HL-60 (cell line): ENCODE data around the gene PHF19.

Source experiments
- DNase-seq, 2 experiments: peaks; one replicate each; pipeline ENCODE4 v3.0.0-alpha.2; 2010 to 2020; ENCODE audit warnings: low read depth in 1 of 2, low spot score in 1 of 2
- H3K27ac ChIP-seq: fragments of 250-450 bp; sonication (Bioruptor Pico); replicated peaks from 2 replicates; pipeline ENCODE4 v1.5.1; 2020; ENCODE audit warnings: mild to moderate bottlenecking, moderate library complexity
- H3K27me3 ChIP-seq: fragments of 250-450 bp; sonication (Bioruptor Pico); 2 replicates; pipeline ENCODE4 v1.5.1; 2021; ENCODE audit warnings: mild to moderate bottlenecking, moderate library complexity; ENCODE audit not compliant: insufficient read depth, poor library complexity, severe bottlenecking
- H3K4me3 ChIP-seq: replicated peaks from 2 replicates; pipeline ENCODE4 v1.5.1; 2011; ENCODE audit warnings: mild to moderate bottlenecking, control low read depth, low read length; ENCODE audit not compliant: insufficient read depth
- CTCF ChIP-seq: IDR thresholded peaks from one replicate; pipeline ENCODE4 v1.5.1; 2011; ENCODE audit warnings: low read length, control low read depth, inconsistent platforms; ENCODE audit not compliant: insufficient read depth
- GABPA ChIP-seq: IDR thresholded peaks from 2 replicates; pipeline ENCODE4 v1.6.1; 2012; ENCODE audit warnings: low read depth
- POLR2AphosphoS5 ChIP-seq: IDR thresholded peaks from 2 replicates; pipeline ENCODE4 v1.6.1; 2012; ENCODE audit warnings: low read depth
- SPI1 ChIP-seq: IDR thresholded peaks from 2 replicates; pipeline ENCODE4 v1.6.1; 2012; ENCODE audit warnings: low read depth, mild to moderate bottlenecking, borderline replicate concordance
- TF ChIP-seq, protein P1 (sequence below): IDR thresholded peaks from 2 replicates; pipeline ENCODE4 v1.6.1; 2012; ENCODE audit warnings: low read depth; ENCODE audit not compliant: insufficient replicate concordance

PHF19 gene

GRCh38 chr9:120869726-120870125 lies 7.3 kb downstream of the PHF19 start:
- no peak for DNase-seq
- Histone ChIP-seq H3K27me3 (no peaks in the 10 kb centered on the region), H3K4me3 (no peak overlapping the region), H3K27ac (peak overlapping the region; percentile 62)
- TF ChIP-seq, protein P1, sequence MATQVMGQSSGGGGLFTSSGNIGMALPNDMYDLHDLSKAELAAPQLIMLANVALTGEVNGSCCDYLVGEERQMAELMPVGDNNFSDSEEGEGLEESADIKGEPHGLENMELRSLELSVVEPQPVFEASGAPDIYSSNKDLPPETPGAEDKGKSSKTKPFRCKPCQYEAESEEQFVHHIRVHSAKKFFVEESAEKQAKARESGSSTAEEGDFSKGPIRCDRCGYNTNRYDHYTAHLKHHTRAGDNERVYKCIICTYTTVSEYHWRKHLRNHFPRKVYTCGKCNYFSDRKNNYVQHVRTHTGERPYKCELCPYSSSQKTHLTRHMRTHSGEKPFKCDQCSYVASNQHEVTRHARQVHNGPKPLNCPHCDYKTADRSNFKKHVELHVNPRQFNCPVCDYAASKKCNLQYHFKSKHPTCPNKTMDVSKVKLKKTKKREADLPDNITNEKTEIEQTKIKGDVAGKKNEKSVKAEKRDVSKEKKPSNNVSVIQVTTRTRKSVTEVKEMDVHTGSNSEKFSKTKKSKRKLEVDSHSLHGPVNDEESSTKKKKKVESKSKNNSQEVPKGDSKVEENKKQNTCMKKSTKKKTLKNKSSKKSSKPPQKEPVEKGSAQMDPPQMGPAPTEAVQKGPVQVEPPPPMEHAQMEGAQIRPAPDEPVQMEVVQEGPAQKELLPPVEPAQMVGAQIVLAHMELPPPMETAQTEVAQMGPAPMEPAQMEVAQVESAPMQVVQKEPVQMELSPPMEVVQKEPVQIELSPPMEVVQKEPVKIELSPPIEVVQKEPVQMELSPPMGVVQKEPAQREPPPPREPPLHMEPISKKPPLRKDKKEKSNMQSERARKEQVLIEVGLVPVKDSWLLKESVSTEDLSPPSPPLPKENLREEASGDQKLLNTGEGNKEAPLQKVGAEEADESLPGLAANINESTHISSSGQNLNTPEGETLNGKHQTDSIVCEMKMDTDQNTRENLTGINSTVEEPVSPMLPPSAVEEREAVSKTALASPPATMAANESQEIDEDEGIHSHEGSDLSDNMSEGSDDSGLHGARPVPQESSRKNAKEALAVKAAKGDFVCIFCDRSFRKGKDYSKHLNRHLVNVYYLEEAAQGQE: no peak
- TF ChIP-seq GABPA (no peak), CTCF (no peak), SPI1 (no peak), POLR2AphosphoS5 (no peak)

DNA sequence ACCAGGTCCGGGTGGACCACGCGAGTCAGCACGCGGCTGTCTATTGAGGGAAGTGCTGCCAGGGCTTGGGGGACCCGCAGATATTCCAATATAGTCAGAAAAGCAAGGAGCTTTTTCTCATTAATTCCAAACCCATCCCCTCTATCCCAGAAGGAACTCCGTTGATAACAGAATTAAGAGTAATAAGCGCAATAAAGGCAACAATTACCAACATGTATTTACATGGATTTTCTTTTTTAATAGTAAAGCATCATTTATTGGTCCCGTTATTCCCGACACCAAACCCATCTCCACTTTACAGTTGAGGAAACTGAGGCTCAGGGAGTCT lies 7.7 kb downstream of the PHF19 start:
- DNase-seq: no peak
- Histone ChIP-seq H3K27me3 (no peaks in the 10 kb centered on the region), H3K4me3 (peak overlapping the region; percentile 39), H3K27ac (peak overlapping the region; percentile 62)
- no peak for TF ChIP-seq SPI1
- no peak for TF ChIP-seq GABPA
- TF ChIP-seq, protein P1: no peak
- no peak for TF ChIP-seq CTCF
- TF ChIP-seq POLR2AphosphoS5: no peak

DNA sequence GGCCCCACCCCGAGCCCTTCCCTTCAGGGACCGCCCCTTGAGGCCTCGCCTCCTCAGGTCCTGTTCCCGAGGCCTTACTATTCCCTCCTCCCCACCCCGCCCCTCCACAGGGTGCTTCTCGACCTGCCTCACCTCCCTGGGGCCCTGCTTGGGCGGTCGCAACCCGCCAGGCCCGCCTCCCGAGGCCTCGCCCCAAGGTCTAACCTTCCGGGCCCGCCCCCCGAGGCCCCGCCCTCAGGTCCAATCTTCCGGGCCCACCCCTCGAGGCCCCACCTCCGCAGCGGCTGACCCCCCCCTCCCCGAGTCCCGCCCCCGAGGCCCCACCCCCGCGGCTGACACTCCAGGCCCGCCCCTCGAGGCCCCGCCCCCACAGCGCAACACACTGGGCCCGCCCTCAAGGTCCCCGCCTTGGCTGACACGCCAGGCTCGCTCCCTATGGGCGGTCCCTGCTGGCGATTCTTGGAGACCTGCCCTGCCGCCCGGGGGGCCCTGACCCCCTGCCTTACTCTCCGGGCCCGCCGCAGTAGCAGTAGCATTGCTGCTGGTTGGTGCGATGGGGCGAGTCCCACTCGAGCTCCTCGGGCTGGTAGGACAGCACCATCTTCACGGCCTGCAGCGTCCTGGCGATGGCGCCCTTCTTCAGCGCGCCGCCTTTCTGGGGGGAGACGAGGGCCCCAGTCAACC lies 8.2 kb downstream of the PHF19 start:
- TF ChIP-seq, protein P1: no peak
- TF ChIP-seq CTCF (peak; percentile 28), SPI1 (no peak), GABPA (no peak), POLR2AphosphoS5 (peak; percentile 49)
- H3K27me3 ChIP-seq: no peaks in the 10 kb centered on the region
- peak overlapping the region; percentile 43 for H3K4me3 ChIP-seq
- peak; percentile 93 to 97 for DNase-seq
- H3K27ac ChIP-seq: peak overlapping the region; percentile 62
